HS-5 (cell line): ENCODE data around the gene CENPN.

Experiments used
- DNase-seq: peaks from one replicate; pipeline ENCODE4 v3.0.0-alpha.2; 2012; ENCODE audit warnings: low read depth

CENPN gene

DNA sequence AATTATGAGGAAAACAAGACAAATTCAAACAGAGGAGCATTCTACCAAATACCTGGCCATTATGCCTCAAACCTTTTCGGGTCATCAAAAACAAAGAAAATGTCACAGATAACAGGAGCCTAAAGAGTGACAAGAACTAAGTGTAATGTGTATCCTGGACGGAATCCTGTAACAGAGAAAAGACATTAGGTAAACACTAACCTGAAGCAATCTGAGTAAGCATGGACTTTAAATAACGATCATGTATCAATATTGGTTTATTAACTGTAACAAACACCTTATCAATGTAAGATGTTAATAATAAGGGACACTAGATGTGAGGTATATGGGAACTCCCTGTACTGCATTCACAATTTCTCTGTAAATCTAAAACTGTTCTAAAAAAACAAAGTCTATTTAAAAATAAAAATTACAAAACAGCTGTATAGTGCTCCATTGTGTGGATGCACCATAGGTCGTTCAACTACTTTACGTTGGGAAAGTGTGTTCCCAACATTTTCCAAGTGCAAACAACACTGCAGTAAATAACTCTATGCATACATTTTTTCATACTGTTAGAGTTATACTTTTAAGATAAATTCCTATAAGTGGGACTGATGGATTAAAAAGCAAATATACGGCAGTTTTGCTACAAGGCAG is 15.1 kb upstream of the CENPN start:
- no peak for DNase-seq

DNA sequence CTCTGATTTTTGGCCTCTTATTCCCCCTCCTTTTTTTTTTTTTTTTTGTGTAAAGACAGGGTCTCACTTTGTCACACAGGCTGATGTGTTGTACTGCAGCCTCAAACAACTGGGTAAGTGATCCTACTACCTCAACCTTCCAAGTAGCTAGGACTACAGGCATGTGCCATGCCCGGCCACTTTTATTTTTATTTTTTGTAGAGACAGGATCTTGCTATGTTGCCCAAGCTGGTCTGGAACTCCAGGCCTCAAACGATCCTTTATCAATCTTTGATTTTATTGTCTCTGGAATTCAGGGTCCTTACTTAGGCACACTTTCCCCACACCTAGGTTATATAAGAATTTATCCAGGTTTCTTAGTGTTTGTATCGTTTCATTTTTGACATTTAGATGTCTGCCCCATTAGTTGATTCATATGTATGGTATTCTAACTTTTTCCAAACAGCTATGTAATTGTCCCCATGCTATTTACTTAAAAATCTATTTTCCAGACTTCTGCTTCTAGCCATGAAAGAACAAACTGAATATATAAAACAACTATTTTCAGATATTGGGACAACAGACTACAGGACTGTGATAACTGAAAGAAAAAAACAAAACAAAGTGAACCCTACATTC is 14.2 kb upstream of the CENPN start:
- DNase-seq: no peak

DNA sequence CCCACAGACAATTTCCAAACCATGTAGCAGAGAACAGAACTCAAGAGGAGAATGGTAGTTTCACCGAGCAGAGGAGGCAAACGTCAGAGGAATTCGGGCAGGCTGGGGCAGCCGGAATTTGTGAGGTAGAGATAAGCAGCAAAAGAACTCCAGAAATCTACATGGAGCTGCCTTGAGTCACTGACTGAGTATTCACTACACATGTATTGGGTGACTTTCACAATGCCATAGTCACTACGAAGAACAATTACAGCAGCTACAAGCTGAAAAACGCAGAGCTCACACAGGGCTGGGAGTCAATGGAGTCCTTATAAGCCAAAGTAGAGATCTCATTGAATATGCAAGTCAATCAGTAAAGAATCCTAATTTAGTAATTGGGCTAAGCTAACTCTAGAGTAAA is 13.7 kb upstream of the CENPN start:
- peak; percentile 61 for DNase-seq

DNA sequence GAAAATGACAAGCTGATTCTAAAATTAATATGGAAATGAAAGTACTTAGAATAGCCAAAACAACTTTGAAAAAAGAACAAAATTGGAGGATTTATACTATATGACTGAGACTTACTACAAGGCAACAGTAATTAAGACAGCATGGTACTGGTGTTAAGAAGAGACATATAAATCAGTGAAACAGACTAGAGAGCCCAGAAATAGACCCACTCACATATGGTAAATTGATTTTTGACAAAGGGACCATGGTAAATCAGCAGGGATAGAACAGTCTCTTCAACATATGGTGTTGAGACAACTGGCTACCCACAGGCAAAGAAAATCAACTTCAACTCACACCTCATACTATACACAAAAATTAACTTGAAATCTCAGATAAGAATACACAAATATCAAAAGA is 13.2 kb upstream of the CENPN start:
- DNase-seq: no peak

DNA sequence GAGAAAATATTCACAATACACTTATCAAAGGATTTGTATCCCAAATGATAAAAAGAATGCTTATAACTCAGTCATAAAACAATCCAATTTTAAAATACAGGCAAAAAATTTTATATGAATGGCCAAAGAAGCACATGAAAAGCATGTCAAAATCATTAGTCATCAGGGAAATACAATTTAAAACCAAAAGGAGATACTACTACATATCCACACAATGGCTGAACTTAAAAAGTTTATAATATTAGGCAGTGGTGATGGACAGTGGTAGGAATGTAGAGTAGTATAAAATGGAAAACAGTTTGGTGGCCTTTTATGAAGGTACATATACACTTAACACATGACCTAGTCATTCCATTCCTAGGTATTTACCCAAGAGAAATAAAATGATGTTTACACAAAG is 12.6 kb upstream of the CENPN start:
- no peak for DNase-seq

DNA sequence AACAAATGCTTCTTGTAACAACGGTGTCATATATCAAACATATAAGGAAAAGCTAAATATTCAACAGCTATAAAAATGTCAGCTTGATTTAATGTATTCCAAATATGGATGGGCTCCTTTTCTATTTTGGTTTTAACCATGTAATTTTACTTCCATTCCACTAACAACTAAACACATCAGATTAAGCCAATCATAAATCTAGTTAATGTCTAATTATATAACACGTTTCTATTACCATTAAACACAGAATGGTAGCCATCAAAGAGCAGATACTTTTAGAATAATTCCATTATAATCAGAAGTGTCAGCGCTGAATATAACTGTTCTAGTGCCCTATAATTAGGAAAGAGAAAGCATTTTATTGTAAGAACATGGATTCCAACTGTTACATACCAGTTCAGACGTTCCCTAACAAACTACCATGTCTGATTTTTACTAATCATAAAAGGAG is 10.3 kb upstream of the CENPN start:
- no peak for DNase-seq

DNA sequence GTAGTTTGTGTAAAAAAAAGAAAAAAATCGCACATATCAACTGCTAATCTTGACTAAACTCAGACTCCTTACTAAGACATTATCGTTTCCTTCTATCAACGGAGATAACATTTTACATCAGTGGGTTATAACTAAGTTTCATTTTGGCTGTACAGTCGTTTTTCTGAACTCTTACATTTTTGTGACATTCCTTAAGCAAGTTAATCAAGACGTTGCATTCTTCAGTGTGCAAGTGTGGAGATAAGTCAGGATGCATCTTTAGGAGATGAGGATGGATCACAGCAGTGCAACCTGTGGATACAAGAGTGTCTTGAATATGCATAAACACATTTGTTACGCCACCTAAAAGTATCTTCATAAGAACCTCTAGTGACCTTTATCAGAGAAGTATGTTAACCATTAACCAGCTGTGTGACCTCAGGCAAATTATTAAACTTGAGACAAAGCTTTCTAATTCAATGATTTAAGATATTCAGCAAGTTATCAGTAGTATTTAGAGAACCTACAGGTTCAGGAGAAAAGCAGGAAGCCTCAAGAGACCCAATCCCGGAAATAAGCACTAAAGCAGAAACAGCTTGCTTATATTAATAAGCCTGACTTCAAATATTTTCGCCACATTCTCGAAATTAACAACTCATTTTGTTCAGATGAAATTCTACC is 9.7 kb upstream of the CENPN start:
- no peak for DNase-seq

DNA sequence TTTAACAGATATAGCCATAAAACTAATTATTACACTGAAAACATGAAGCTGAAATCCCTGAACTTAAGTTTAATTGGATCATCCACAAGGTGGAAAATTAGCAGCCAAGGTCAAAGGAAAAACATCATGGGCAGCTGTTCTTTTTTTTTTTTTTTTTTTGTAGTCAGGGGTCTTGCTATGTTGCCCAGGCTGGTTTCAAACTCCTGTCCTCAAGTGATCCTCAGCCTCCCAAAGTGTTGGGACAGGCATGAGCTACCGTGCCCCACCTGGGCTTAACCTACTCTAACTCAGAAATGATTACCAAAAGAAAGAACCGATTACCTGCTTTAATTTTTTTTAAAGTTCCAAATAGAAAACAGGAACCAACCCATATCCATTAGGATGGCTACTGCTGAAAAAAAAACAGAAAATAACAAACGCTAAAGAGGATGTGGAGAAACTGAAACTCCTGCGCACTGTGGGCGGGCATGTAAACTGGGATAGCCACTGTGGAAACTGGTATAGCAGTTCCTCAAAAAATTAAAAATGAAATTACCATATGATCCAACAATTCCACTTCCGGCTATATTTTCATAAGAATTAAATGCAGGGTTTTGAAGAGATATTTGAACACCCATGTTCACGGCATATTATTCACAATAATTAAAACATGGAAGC is 8.9 kb upstream of the CENPN start:
- DNase-seq: no peak

DNA sequence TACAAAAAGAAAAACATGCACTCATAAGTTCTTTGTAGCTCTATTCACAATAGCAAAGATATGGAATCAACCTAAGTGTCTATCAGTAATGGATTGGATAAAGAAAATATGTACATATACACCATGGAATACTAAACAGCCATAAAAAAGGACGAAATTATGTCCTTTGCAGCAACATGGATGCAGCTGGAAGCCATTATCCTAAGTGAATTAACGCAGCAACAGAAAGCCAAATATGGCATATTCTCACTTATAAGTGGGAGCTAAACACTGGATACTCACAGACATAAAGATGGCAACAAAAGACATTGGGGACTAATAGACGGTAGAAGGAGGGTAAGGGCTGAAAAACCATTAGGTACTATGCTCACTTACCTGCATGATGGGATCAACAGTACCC is 6.1 kb upstream of the CENPN start:
- DNase-seq: no peak

DNA sequence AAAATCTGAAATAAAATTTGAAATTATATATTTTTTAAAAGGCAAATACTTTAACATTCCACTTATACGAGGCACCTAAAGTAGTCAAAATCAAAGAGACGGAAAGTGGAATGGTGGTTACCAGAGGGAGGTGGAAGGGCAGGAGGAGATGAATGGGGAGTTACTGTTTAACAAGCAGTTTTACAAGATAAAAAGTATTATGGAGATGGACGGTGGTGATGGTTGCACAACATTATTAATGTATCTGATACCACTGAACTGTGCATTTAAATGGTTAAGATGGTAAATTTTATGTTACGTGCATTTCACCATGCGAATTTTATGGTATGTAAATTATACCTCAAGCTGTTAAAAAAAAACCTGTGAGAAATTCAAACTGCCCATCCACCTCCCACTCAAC is 5.7 kb upstream of the CENPN start:
- no peak for DNase-seq

DNA sequence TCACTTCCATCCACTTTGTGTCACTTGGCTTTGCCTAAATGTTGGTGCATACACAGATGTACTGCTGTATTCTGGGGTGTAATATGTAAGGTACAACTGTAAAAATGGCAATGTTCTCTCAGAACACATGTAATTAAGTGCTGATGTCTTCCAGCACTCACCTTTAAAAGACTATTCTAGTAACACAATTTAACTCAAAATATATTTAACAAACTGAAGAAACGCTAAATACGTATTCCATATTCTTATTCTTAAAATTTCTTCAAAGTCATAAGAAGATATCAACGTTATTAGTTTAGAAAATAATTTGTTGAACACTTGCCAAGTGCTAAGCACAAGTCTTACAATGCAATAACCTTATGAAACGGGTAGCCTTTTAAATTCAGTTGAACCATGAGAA is 4.0 kb upstream of the CENPN start:
- no peak for DNase-seq

DNA sequence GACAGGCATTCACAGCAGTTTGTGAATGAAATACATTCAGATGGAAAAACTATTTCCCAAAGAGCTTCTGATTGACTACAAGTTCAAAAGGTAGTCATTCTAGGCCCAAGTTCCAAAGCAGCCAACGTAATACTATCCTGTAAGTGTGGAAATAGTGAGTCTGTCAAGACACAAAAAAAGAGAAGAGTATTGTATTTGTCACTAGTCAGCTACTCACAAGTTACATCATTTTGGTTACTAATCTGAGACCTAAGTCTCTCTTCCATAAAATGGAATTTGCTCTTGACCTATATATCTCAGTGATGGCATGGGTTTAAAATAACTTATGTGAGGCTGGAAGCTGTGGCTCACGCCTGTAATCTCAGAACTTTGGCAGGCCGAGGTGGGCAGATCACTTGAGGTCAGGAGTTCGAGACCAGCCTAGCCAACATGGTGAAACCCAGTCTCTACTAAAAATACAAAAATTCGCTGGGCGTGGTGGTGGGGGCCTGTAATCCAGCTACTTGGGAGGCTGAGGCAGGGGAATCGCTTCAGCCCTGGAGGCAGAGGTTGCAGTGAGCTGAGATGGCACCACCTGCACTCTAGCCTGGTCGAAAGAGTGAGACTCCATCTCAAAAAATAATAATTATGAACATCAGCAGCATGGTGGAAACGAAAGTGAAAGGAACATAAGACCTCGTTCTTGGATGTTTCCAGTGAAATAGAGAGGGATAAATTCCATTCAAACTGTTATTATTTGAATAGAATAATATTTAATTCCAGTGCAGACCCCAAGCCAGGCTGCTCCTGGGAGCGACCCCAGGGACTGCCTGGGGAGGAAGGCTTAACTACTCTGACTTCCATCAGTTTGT is 3.2 kb upstream of the CENPN start:
- DNase-seq: no peak

DNA sequence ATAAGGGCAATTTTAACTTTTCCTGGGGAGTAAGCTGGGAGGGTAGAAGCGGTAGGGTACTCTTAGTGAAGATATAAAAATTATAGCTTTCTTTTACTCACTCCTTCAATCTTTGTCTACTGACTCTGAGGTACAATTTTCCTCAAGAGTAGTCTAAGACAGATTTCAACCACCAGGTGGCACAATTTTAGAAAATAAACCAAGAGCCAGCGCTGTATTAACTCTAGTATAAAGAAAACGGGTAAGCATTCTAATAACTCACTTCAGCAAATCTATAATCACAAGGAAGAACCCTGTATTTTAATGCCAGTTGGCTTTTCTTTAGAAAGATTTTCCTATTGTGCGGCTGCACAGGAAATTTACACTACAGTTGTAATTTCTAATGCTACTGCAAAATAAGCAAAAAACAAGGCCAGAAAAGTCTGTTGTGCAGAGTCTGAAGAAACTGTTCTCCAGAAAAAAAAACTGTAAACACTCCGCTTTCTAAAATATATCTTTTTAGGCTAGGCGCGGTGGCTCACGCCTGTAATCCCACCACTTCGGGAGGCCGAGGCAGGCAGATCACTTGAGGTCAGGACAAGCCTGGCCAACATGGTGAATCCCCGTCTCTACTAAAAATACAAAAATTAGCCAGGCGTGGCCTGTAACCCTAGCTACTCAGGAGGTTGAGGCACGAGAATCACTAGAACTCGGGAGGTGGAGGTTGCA is 2.2 kb upstream of the CENPN start:
- DNase-seq: no peak

DNA sequence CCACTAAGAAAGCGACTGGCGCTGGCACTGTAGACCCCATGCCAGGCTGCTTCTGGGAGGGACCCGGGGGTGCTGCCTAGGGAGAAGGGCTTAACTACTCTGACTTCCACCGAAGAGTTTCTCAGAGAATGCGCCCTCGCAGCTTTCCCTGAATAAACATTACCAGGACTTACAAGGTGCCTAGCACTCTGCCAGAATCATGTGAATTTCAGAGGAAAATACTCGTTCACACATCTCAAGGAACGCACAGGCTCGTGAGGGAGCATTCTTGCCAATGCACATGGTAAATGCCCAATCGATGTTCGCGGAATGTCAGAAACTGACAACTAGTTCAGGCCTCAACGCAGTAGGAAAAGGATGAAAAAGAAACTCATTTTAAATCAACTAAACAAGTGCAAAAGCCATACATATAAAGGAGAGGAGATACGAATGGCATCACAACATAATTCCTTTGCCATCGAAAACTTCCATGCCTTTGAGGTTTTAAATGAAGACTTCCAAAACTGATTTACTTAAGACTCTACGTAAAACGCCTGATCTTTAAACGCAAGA is 1.3 kb upstream of the CENPN start:
- no peak for DNase-seq

DNA sequence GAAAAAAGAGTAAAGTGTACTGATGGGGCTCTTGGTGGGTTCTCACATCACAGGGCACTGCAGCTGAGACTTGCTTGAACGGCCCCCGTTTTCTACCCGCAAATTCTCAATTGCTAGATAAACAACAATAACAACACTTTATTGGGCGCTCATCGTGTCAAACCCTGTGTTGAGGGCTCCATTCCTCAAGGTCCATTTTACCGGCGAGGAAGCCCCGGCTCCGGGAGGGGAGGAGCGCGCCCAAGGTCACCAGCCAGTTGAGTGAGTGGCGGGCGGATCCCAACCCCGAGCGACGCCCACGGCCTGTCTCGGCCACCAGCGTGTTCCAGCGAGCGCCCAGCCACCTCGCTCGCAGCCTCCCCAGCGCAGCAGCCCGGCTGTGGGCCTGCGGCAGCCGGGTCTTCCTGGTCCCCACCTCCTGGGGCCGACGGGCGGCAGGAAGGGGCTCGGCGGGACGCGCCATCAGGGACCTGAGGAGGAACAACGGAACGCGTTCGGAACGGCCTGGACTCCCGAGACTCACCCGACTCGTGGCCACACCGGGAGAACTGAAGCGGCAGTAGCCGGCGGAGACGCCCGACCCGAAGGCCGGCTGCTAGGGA is 702 bp upstream of the CENPN start:
- DNase-seq: no peak

DNA sequence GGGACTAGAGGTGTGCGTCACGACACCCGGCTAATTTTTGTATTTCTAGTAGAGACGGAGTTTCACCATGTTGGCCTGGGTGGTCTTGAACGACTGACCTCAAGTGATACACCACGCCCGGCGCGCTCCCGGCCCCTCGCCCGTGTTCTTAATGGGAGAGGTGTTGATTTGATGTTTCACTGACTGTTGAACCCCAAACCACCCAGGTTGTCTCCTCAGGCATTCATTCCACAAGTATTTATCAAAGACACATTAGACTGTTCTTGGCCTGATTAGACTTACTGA is 1.4 kb downstream of the CENPN start:
- no peak for DNase-seq

DNA sequence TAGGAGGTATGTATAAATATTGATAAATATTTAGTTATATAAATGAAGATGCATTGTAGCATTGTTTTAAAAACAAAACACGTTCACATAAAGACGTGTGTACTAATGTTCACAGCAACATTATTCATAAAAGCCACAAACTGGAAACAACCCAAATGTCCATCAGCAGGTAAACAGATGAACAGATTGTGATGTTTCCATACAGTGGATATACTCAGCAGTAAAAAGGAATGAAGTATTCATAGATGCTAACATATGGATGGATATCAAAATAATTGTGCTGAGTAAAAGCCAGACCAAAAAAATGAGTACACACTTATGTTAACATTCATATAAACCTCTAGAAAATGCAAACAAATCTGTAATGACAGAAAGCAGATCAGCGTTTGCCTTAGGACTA is 6.0 kb downstream of the CENPN start:
- no peak for DNase-seq

DNA sequence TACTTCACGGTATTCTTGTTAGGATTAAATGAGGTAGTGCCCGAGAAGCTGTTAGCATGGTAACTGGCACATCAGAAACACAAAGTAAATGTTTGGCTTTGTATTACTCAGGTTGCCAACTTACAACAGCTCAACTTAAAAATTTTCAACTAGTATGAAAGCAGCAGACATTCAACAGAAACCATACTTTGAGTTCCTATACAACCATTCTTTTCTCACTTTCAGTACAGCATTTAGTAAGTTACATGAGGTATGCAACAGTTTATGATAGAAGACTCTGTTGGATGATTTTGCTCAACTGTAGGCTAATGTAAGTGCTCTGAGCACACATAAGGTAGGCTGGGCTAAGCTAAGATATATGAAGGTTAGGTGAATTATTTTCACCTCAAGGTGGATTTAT is 7.7 kb downstream of the CENPN start:
- no peak for DNase-seq

DNA sequence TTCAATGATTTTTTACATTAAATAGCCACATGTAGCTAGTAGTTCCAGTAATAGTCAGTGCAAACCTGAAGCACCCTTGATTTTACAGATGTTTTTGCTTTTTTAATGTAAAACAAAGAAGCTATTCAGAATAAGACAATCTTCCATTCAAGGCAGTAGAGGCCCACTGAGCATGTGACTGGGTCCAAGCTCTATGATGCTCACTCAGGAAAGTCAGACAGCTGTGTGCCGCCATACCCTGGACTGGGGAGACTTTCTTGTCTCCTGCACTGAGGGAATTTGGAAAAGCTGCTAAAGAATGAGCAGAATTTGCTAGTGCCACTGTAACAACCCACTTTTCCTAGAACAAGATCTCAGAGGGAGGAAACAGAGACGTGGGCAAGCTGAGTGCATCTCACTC is 11.5 kb downstream of the CENPN start:
- DNase-seq: no peak

DNA sequence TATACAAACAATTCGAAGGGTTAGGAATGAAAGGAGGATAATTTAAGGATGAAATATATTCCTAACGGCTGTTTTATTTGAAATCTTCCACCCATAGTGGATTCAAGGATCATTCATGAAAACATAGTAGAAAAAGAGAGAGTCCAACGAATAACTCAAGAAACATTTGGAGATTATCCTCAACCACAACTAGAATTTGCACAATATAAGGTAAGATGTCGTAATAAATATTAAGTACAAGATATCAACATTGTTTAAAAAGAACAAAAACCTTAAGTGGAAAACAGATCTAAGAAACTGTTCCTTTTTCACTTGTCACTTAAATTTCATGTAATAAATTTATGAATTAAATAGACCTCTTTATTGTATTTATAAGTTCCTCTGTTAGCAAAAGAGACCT is 19.4 kb downstream of the CENPN start:
- no peak for DNase-seq

DNA sequence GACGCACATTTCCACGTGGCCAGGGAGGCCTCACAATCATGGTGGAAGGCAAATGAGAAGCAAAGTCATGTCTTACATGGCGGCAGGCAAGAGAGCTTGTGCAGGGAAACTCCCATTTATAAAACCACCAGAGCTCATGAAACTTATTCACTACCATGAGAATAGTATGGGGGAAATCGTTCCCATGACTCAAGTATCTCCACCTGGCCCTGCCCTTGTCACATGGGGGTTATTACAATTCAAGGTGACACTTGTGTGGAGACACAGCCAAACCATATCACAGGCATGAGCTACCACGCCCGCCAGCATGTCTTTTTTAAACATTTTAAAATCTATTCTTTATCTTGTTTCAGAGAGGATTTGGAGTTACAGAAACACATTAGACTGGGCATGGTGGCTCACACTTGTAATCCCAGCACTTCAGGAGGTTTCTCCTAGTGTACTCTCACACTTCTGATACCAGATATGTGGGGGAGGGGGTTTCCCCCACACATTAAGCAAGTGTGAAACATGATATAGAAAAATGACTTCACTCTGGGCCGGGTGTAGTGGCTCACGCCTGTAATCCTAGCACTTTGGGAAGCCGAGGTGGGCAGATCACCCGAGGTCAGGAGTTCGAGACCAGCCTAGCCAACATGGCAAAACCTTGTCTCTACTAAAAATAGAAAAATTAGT is 23.1 kb downstream of the CENPN start:
- DNase-seq: no peak
